ENCODE results near the gene APBA1. TPM values are rescaled to one million over a fixed set of nuclear protein-coding genes. Genes with fewer than 3 reads are reported as not detected.
"Not testable (repeated sequence)": the region's sequence is repeated elsewhere in the genome, so short reads cannot be mapped to it uniquely, and the experiment has no call there.

APBA1 gene
- total RNA-seq, 1 donor from 2014 or later, result 0.29 TPM

GRCh38 chr9:69603656-69604055 is 68.5 kb downstream of the APBA1 start:
- no peak for TF ChIP-seq CTCF (conservative IDR thresholded peaks at IDR 0.05; ENCODE audit: low read depth, low read length)
- H3K4me3 ChIP-seq (ENCODE audit: low read depth, low read length), result no peak overlapping the region
- DNase-seq (ENCODE audit: low read depth), result no peak

GRCh38 chr9:69602773-69603172 is 69.4 kb downstream of the APBA1 start:
- no peak for DNase-seq (ENCODE audit: low read depth)
- TF ChIP-seq CTCF (conservative IDR thresholded peaks at IDR 0.05; ENCODE audit: low read depth, low read length), result no peak

GRCh38 chr9:69601698-69602097 is 70.5 kb downstream of the APBA1 start:
- no peak for TF ChIP-seq CTCF (conservative IDR thresholded peaks at IDR 0.05; ENCODE audit: low read depth, low read length)
- no peak overlapping the region for H3K4me3 ChIP-seq (ENCODE audit: low read depth, low read length)
- DNase-seq (ENCODE audit: low read depth), result no peak

More at GRCh38 chr9:69602773-69603172, 69.4 kb downstream of the APBA1 start:
- H3K4me3 ChIP-seq (ENCODE audit: low read depth, low read length), result no peak overlapping the region

GRCh38 chr9:69600314-69601047 is 71.7 kb downstream of the APBA1 start:
- no peak for DNase-seq (ENCODE audit: low read depth)
- TF ChIP-seq CTCF (conservative IDR thresholded peaks at IDR 0.05; ENCODE audit: low read depth, low read length), result no peak

GRCh38 chr9:69599232-69599971 is 72.8 kb downstream of the APBA1 start:
- DNase-seq (ENCODE audit: low read depth), result no peak
- TF ChIP-seq CTCF (conservative IDR thresholded peaks at IDR 0.05; ENCODE audit: low read depth, low read length), result no peak
- no peak overlapping the region for H3K4me3 ChIP-seq (ENCODE audit: low read depth, low read length)

More at GRCh38 chr9:69600314-69601047, 71.7 kb downstream of the APBA1 start:
- H3K4me3 ChIP-seq (ENCODE audit: low read depth, low read length), result no peak overlapping the region

- not testable (repeated sequence) for H3K4me3 ChIP-seq (ENCODE audit: low read depth, low read length); DNase-seq (ENCODE audit: low read depth)
Observed at GRCh38 chr9:69596906-69597305, 75.3 kb downstream of the APBA1 start.

- H3K4me3 ChIP-seq (ENCODE audit: low read depth, low read length), result no peak overlapping the region
- no peak for DNase-seq (ENCODE audit: low read depth)
- TF ChIP-seq CTCF (conservative IDR thresholded peaks at IDR 0.05; ENCODE audit: low read depth, low read length), result no peak
Observed at GRCh38 chr9:69594180-69594579, 78.0 kb downstream of the APBA1 start.

All from epithelial cell of proximal tubule (primary cell).